Keratinocyte (primary cell): ENCODE measurements around the gene PRSS36. TPM values are rescaled to one million over a fixed set of nuclear protein-coding genes. Genes with fewer than 3 reads are reported as not detected.

Source experiments
- DNase-seq: peaks from one replicate; pipeline ENCODE4 v3.0.0-alpha.2; 2011; ENCODE audit warnings: low read depth, missing footprints, low spot score
- FAIRE-seq: peaks from 2 replicates; lab custom pipeline; 2011; peaks lifted over from hg19 to GRCh38; lab: Jason Lieb, UNC
- H2AFZ ChIP-seq: 2 replicates; pipeline ENCODE4 v1.6.0; 2012; ENCODE audit warnings: low read length, control low read depth, inconsistent platforms; ENCODE audit not compliant: control insufficient read depth
- H3K27ac ChIP-seq: 2 replicates; pipeline ENCODE4 v1.5.1; 2011; ENCODE audit warnings: low read length; ENCODE audit not compliant: control insufficient read depth, insufficient read depth
- H3K27me3 ChIP-seq: 3 replicates; pipeline ENCODE4 v1.6.0; 2011; ENCODE audit warnings: low read length; ENCODE audit not compliant: control insufficient read depth, insufficient read depth; ENCODE audit errors: extremely low read depth
- H3K36me3 ChIP-seq, 2 experiments: 2 replicates in 1 of 2; 3 replicates in 1 of 2; pipeline ENCODE4 v1.5.1; 2011; ENCODE audit warnings: low read length in 2 of 2, mild to moderate bottlenecking in 1 of 2; ENCODE audit not compliant: control insufficient read depth in 2 of 2, insufficient read depth in 2 of 2; ENCODE audit errors: extremely low read depth in 1 of 2
- H3K4me1 ChIP-seq: 3 replicates; pipeline ENCODE4 v1.5.1; 2011; ENCODE audit warnings: low read length; ENCODE audit not compliant: control insufficient read depth, insufficient read depth; ENCODE audit errors: extremely low read depth
- H3K4me2 ChIP-seq: 3 replicates; pipeline ENCODE4 v1.6.0; 2011; ENCODE audit warnings: low read depth, low read length; ENCODE audit not compliant: control insufficient read depth, insufficient read depth; ENCODE audit errors: extremely low read depth
- H3K4me3 ChIP-seq, 3 experiments: fragments of 200-600 bp in 1 of 3; sonication (generic) in 1 of 3; 2 replicates in 2 of 3; 3 replicates in 1 of 3; pipeline ENCODE4 v1.5.1; 2011 to 2016; ENCODE audit warnings: low read length in 3 of 3, mild to moderate bottlenecking in 3 of 3, control low read depth in 2 of 3, inconsistent platforms in 1 of 3, low read depth in 1 of 3, mixed read lengths in 1 of 3, mixed run types in 1 of 3, moderate library complexity in 1 of 3; ENCODE audit not compliant: control insufficient read depth in 2 of 3, insufficient read depth in 2 of 3; ENCODE audit errors: extremely low read depth in 1 of 3
- H3K79me2 ChIP-seq: 2 replicates; pipeline ENCODE4 v1.6.0; 2012; ENCODE audit warnings: low read length; ENCODE audit not compliant: control insufficient read depth, insufficient read depth
- H3K9ac ChIP-seq: 3 replicates; pipeline ENCODE4 v1.6.0; 2011; ENCODE audit warnings: low read length; ENCODE audit not compliant: control insufficient read depth, insufficient read depth; ENCODE audit errors: extremely low read depth
- H3K9me1 ChIP-seq: 3 replicates; pipeline ENCODE4 v1.6.0; 2011; ENCODE audit warnings: low read length; ENCODE audit not compliant: control insufficient read depth, insufficient read depth; ENCODE audit errors: extremely low read depth
- H3K9me3 ChIP-seq: 2 replicates; pipeline ENCODE4 v1.5.1; 2012; ENCODE audit warnings: low read depth, low read length; ENCODE audit not compliant: control insufficient read depth
- H4K20me1 ChIP-seq: 3 replicates; pipeline ENCODE4 v1.6.0; 2011; ENCODE audit warnings: low read length; ENCODE audit not compliant: control insufficient read depth, insufficient read depth; ENCODE audit errors: extremely low read depth
- CTCF ChIP-seq, 3 experiments: IDR thresholded peaks in 1 of 3; conservative IDR thresholded peaks in 1 of 3; optimal IDR thresholded peaks in 1 of 3; 2 replicates in 2 of 3; 3 replicates in 1 of 3; pipeline versions ENCODE3 to v1.5.1; 2011; ENCODE audit warnings: low read length in 3 of 3, mild to moderate bottlenecking in 3 of 3, moderate library complexity in 2 of 3, control low read depth in 1 of 3, inconsistent platforms in 1 of 3; ENCODE audit not compliant: insufficient read depth in 2 of 3; ENCODE audit errors: extremely low read depth in 1 of 3
- EZH2 ChIP-seq: IDR thresholded peaks from one replicate; pipeline ENCODE4 v1.6.1; 2012; ENCODE audit warnings: inconsistent platforms, mild to moderate bottlenecking, low read length, moderate library complexity
- dilution Hi-C: fragments of 300-500 bp; cut with MboI; formaldehyde crosslinking; loops from one replicate; pipeline ENCODE4 v1.7.0; 2020; ENCODE audit warnings: low sequenced_read_pairs; ENCODE audit not compliant: extremely low pct_ligation_motif_present
- polyA plus RNA-seq, 5 experiments: library from polyadenylated mRNA; depleted of rRNA in 3 of 5; stranded (reverse) in 3 of 5; stranded (forward) in 1 of 5; unstranded in 1 of 5; fragments of >200 nt; gene quantifications; 1 replicate in 1 of 5; 2 replicates in 3 of 5; 3 replicates in 1 of 5; pipeline versions ENCODE4 v1.2.1 to v1.2.3, GENCODE V29; 2011 to 2012; ENCODE audit warnings: missing spikeins in 2 of 5, low read depth in 1 of 5, low replicate concordance in 1 of 5

The PRSS36 gene
- polyA plus RNA-seq, 1 donor (not counting 4 experiments of a cell fraction or from before 2014, with no cell fraction given): 0.43 TPM

DNA sequence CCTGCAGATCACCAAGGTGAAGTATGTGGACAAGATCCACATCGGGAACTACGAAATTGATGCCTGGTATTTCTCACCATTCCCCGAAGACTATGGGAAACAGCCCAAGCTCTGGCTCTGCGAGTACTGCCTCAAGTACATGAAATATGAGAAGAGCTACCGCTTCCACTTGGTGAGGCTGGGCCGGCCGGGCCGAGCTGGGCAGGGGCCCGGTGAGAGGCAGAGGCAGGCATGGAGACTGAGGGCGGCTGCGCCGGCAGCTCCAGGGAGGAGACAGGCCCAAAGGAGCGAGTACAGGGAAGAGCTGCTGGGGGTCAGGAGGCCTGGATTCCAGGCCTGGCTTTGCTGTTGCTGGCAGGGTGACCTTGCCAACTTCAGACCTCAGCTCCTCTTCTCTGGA, 22.7 kb downstream of the PRSS36 start:
- Histone ChIP-seq H2AFZ (no peak overlapping the region), H3K9me3 (no peaks in the 10 kb centered on the region), H3K79me2 (no peaks in the 10 kb centered on the region), H3K27me3 (no peaks in the 10 kb centered on the region), H3K4me1 (peaks cover 21% of the 10 kb centered on the region), H3K27ac (no peak overlapping the region), H3K36me3 (peaks cover 5 to 28% of the 10 kb centered on the region in 2 experiments), H3K9me1 (no peaks in the 10 kb centered on the region), H4K20me1 (no peaks in the 10 kb centered on the region), H3K4me3 (no peak overlapping the region), H3K9ac (no peak overlapping the region), H3K4me2 (no peak overlapping the region)
- FAIRE-seq (no peak), DNase-seq (no peak)
- no peak for TF ChIP-seq EZH2
- no peak for TF ChIP-seq CTCF (optimal IDR thresholded peaks at IDR 0.05 in 1 of 3, IDR thresholded peaks at IDR 0.05 in 1 of 3, conservative IDR thresholded peaks at IDR 0.05 in 1 of 3; ENCODE audit: extremely low read depth in 1 of 3, insufficient read depth in 2 of 3, low read length in 3 of 3)
- dilution Hi-C loops: no loop called here

DNA sequence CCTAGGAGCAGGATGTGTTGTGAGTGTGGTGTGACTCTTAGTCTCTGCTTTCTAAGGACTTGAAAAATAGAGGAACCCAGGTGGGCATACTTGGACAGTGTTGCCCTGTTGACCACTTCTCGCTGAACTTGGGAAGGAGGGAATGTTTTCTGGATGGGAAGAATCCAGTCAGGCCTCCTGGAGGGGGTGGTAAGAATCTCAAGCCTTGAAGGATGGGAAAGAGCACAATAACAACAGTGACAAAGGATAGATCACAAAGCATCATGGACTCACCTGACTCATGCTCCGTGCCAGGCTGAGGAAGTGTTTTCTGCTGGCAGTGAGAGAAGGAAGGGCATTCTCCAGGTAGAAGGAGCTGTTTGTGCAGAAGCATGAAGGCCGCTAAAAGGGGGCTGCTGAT, 24.0 kb downstream of the PRSS36 start:
- Histone ChIP-seq H3K4me2 (no peak overlapping the region), H3K36me3 (peaks cover 4 to 26% of the 10 kb centered on the region in 2 experiments), H3K27me3 (no peaks in the 10 kb centered on the region), H3K27ac (no peak overlapping the region), H3K4me3 (no peak overlapping the region), H3K9me1 (no peaks in the 10 kb centered on the region), H4K20me1 (no peaks in the 10 kb centered on the region), H3K79me2 (no peaks in the 10 kb centered on the region), H2AFZ (no peak overlapping the region), H3K9me3 (no peaks in the 10 kb centered on the region), H3K4me1 (peaks cover 7% of the 10 kb centered on the region), H3K9ac (no peak overlapping the region)
- dilution Hi-C loops: no loop called here
- TF ChIP-seq CTCF (optimal IDR thresholded peaks at IDR 0.05 in 1 of 3, IDR thresholded peaks at IDR 0.05 in 1 of 3, conservative IDR thresholded peaks at IDR 0.05 in 1 of 3; ENCODE audit: extremely low read depth in 1 of 3, insufficient read depth in 2 of 3, low read length in 3 of 3) (no peak), EZH2 (no peak)
- FAIRE-seq: no peak
- no peak for DNase-seq
